ENCODE data around the gene KIF22.
"Not testable (repeated sequence)": the region's sequence is repeated elsewhere in the genome, so short reads cannot be mapped to it uniquely, and the experiment has no call there.

The KIF22 gene

DNA sequence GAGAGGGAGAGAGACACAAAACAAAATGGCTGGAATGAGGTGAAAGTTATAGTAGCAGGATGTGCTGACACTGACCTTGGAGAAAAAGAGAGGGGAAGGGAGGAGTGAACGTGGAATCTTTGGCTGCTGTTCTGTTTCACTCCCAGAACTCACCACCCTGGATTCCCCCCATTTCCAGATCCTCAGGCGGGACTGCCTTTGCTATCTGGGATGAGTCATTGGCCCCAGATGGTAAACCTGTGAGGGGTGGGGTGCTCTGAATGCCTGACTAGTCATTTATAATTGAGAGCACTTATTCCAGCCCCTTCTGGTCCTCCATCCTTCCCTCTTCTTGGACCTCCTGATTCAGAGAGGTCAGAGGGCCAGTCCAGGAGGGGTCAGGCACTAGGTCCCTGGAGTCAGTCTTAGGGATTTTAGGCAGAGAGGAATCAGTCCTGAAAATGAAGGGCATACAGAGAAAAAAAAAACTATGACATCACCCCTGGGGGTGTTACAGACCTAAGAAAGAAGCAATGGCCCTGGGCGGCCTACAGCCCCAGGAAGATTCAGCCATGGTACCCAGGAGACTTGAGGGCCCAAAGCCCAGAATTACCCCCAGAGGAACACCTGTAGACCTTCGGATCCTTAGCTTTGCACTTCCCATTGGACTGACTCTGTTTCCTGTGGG, 14.7 kb upstream of the KIF22 start:
- Histone ChIP-seq H3K79me2 (ENCODE audit: low read length) (no peaks in the 10 kb centered on the region), H3K4me2 (ENCODE audit: low read depth, low read length) (no peak overlapping the region), H3K9me3 (replicated peaks; ENCODE audit: insufficient read depth, low read length) (no peaks in the 10 kb centered on the region), H3K9ac (ENCODE audit: low read length) (no peak overlapping the region), H3F3A (ENCODE audit: insufficient read depth, low read length) (no peaks in the 10 kb centered on the region), H3K36me3 (replicated peaks; ENCODE audit: insufficient read depth, low read length) (no peaks in the 10 kb centered on the region), H3K4me1 (ENCODE audit: low read length) (no peaks in the 10 kb centered on the region), H4K20me1 (ENCODE audit: insufficient read depth, low read length) (no peaks in the 10 kb centered on the region), H3K4me3 (ENCODE audit: low read length) (no peak overlapping the region), H3K27ac (ENCODE audit: low read length) (no peak overlapping the region), H3K9me2 (replicated peaks; ENCODE audit: insufficient read depth, low read length) (no peaks in the 10 kb centered on the region), H2AFZ (ENCODE audit: low read length) (no peak overlapping the region), H3K27me3 (replicated peaks; ENCODE audit: insufficient read depth, low read length) (no peaks in the 10 kb centered on the region)
- TF ChIP-seq EZH2phosphoT487 (IDR thresholded peaks at IDR 0.05; ENCODE audit: low read length) (no peak), EZH2 (optimal IDR thresholded peaks at IDR 0.05; ENCODE audit: low read depth, low read length) (no peak)
- TF ChIP-seq, protein P1, sequence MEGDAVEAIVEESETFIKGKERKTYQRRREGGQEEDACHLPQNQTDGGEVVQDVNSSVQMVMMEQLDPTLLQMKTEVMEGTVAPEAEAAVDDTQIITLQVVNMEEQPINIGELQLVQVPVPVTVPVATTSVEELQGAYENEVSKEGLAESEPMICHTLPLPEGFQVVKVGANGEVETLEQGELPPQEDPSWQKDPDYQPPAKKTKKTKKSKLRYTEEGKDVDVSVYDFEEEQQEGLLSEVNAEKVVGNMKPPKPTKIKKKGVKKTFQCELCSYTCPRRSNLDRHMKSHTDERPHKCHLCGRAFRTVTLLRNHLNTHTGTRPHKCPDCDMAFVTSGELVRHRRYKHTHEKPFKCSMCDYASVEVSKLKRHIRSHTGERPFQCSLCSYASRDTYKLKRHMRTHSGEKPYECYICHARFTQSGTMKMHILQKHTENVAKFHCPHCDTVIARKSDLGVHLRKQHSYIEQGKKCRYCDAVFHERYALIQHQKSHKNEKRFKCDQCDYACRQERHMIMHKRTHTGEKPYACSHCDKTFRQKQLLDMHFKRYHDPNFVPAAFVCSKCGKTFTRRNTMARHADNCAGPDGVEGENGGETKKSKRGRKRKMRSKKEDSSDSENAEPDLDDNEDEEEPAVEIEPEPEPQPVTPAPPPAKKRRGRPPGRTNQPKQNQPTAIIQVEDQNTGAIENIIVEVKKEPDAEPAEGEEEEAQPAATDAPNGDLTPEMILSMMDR (IDR thresholded peaks at IDR 0.05; ENCODE audit: low read length): no peak
- DNase-seq: no peak

DNA sequence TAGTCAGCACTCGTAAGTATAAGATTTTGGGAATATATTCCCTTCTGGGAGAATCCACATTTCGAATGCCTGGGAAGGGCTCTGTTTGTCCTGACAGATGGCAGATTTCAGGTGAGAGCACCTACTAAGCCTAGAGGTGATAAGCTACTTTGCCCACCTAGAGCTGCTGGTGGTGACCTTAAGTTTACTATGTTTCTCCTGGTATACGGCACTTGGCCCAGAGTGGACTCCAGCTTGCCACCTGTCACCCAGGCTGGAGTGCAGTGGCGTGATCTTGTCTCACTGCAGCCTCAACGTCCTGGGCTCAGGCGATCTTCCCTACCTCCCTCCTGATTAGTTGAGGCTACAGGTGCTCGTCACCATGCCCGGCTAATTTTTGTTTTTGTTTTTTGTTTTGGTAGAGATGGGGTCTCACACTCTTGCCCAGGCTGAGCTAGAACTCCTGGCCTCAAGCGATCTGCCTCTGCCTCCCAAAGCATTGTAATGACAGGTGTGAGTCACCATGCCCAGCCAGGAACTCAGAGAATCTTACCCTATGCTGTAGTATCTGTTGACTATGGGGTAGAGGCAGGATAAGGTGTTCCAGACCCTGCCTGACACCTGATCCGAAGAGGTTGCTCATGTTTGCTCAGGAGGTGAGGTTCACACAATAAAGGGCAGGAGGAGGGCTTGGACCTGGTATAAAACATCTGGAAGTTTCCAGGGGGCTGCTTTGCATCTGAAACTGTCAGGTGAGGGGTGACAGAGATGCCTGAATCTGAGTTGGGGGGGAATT, 12.8 kb upstream of the KIF22 start, which contains the start of gene ZG16:
ZG16 (plus strand) TSS at position 681 of the 775 bp plus-strand sequence. CDS start 1,011 bp downstream, outside the sequence.
- Histone ChIP-seq H3K36me3 (replicated peaks; ENCODE audit: insufficient read depth, low read length) (no peaks in the 10 kb centered on the region), H3K79me2 (ENCODE audit: low read length) (no peaks in the 10 kb centered on the region), H3K27me3 (replicated peaks; ENCODE audit: insufficient read depth, low read length) (no peaks in the 10 kb centered on the region), H3K9ac (ENCODE audit: low read length) (no peak within 1 kb of the TSS), H2AFZ (ENCODE audit: low read length) (no peak within 1 kb of the TSS), H3K4me1 (ENCODE audit: low read length) (no peaks in the 10 kb centered on the region), H3K4me3 (ENCODE audit: low read length) (no peak within 1 kb of the TSS), H3K9me2 (replicated peaks; ENCODE audit: insufficient read depth, low read length) (no peaks in the 10 kb centered on the region), H3K27ac (ENCODE audit: low read length) (no peak within 1 kb of the TSS), H3K9me3 (replicated peaks; ENCODE audit: insufficient read depth, low read length) (no peaks in the 10 kb centered on the region), H4K20me1 (ENCODE audit: insufficient read depth, low read length) (no peaks in the 10 kb centered on the region), H3K4me2 (ENCODE audit: low read depth, low read length) (no peak within 1 kb of the TSS), H3F3A (ENCODE audit: insufficient read depth, low read length) (no peaks in the 10 kb centered on the region)
- TF ChIP-seq EZH2 (optimal IDR thresholded peaks at IDR 0.05; ENCODE audit: low read depth, low read length): no peak
- no peak for TF ChIP-seq EZH2phosphoT487 (IDR thresholded peaks at IDR 0.05; ENCODE audit: low read length)
- TF ChIP-seq, protein P1 (IDR thresholded peaks at IDR 0.05; ENCODE audit: low read length): no peak
- no peak for DNase-seq

DNA sequence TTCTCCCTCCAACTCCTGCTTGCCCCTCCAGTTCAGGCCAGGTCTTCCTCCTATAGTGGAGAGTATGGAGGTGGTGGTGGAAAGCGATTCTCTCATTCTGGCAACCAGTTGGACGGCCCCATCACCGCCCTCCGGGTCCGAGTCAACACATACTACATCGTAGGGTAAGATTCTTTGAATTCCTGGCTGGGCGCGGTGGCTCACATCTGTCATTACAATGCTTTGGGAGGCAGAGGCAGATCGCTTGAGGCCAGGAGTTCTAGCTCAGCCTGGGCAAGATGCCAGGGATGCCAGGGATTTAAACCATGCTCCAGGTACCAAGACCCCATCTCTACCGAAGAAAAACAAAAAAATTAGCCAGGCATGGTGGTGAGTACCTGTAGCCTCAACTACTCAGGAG, 11.1 kb upstream of the KIF22 start:
- Histone ChIP-seq H3K9me3 (replicated peaks; ENCODE audit: insufficient read depth, low read length) (no peaks in the 10 kb centered on the region), H2AFZ (ENCODE audit: low read length) (no peak overlapping the region), H4K20me1 (ENCODE audit: insufficient read depth, low read length) (no peaks in the 10 kb centered on the region), H3K4me2 (ENCODE audit: low read depth, low read length) (no peak overlapping the region), H3K36me3 (replicated peaks; ENCODE audit: insufficient read depth, low read length) (no peaks in the 10 kb centered on the region), H3F3A (ENCODE audit: insufficient read depth, low read length) (no peaks in the 10 kb centered on the region), H3K27me3 (replicated peaks; ENCODE audit: insufficient read depth, low read length) (no peaks in the 10 kb centered on the region), H3K4me1 (ENCODE audit: low read length) (no peaks in the 10 kb centered on the region), H3K9ac (ENCODE audit: low read length) (no peak overlapping the region), H3K27ac (ENCODE audit: low read length) (no peak overlapping the region), H3K9me2 (replicated peaks; ENCODE audit: insufficient read depth, low read length) (no peaks in the 10 kb centered on the region), H3K4me3 (ENCODE audit: low read length) (no peak overlapping the region), H3K79me2 (ENCODE audit: low read length) (no peaks in the 10 kb centered on the region)
- no peak for DNase-seq
- no peak for TF ChIP-seq EZH2 (optimal IDR thresholded peaks at IDR 0.05; ENCODE audit: low read depth, low read length)
- no peak for TF ChIP-seq EZH2phosphoT487 (IDR thresholded peaks at IDR 0.05; ENCODE audit: low read length)
- TF ChIP-seq, protein P1 (IDR thresholded peaks at IDR 0.05; ENCODE audit: low read length): no peak

DNA sequence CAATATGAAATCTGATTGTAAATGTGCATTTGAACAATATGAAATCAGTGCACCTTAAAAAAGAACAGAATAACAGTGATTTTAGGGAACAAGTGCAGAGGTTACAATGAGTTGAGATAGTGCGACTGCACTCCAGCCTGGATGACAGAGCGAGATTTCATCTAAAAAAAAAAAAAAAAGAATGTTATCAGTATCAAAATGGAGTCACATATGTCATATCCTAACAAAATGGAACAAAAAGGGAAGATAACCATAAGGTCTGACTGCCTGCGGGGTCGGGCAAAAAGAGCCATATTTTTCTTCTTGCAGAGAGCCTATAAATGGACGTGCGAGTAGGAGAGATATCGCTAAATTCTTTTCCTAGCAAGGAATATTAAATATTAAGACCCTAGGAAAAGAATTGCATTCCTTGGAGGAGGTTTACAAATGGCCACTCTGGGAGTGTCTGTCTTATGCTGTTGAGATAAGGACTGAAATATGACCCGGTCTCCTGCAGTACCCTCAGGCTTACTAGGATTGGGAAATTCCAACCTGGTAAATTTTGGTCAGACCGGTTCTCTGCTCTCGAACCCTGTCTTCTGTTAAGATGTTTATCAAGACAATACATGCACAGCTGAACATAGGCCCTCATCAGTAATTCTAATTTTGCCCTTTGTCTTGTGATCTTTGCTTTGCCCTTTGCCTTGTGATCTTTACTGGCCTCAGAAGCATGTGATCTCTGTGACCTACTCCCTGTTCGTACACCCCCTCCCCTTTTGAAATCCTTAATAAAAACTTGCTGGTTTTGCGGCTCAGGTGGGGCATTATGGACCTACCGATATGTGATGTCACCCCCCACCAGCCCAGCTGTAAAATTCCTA, 7.2 kb upstream of the KIF22 start:
- H2AFZ ChIP-seq (ENCODE audit: low read length); H3K4me1 ChIP-seq (ENCODE audit: low read length); H3K9me3 ChIP-seq (replicated peaks; ENCODE audit: insufficient read depth, low read length); H3F3A ChIP-seq (ENCODE audit: insufficient read depth, low read length); H3K79me2 ChIP-seq (ENCODE audit: low read length); H3K9ac ChIP-seq (ENCODE audit: low read length); H3K36me3 ChIP-seq (replicated peaks; ENCODE audit: insufficient read depth, low read length); DNase-seq; H3K9me2 ChIP-seq (replicated peaks; ENCODE audit: insufficient read depth, low read length); H3K27ac ChIP-seq (ENCODE audit: low read length); H3K4me2 ChIP-seq (ENCODE audit: low read depth, low read length); H4K20me1 ChIP-seq (ENCODE audit: insufficient read depth, low read length); H3K4me3 ChIP-seq (ENCODE audit: low read length); H3K27me3 ChIP-seq (replicated peaks; ENCODE audit: insufficient read depth, low read length): not testable (repeated sequence)

Measured in MM.1S (cell line).